Activated naive CD8-positive, alpha-beta T cell treated with anti-CD3 and anti-CD28 coated beads, Interleukin-2, amount 50 U/mL, for 24 hours (primary cell): Measurements from ENCODE around the gene TYMP.
A peak's percentile ranks its signal among the peaks of the same experiment; 100 is the strongest.
"Not testable (repeated sequence)": the region's sequence is repeated elsewhere in the genome, so short reads cannot be mapped to it uniquely, and the experiment has no call there.

Experiments
- ATAC-seq: fragments of 150-1000 bp; cut with Tn5 transposase; one replicate; pipeline ENCODE4 v1.10.0; 2021
- DNase-seq: peaks from one replicate; pipeline ENCODE4 v3.0.0; 2021
- H3K27ac Mint-ChIP-seq: one replicate; pipeline ENCODE4 v1.8.0; 2021; ENCODE audit warnings: mild to moderate bottlenecking, mixed read lengths
- H3K27me3 Mint-ChIP-seq: one replicate; pipeline ENCODE4 v1.8.0; 2021; ENCODE audit warnings: mixed read lengths
- H3K36me3 Mint-ChIP-seq: one replicate; pipeline ENCODE4 v1.8.0; 2021; ENCODE audit warnings: low read depth, mixed read lengths
- H3K4me1 Mint-ChIP-seq: one replicate; pipeline ENCODE4 v1.8.0; 2021; ENCODE audit warnings: mixed read lengths
- H3K4me3 Mint-ChIP-seq: one replicate; pipeline ENCODE4 v1.8.0; 2021; ENCODE audit warnings: mild to moderate bottlenecking, moderate library complexity, mixed read lengths
- H3K9me3 Mint-ChIP-seq: one replicate; pipeline ENCODE4 v1.8.0; 2021; ENCODE audit warnings: mixed read lengths

The TYMP gene

GRCh38 chr22:50535113-50535512, 5.3 kb upstream of the TYMP start:
- peaks cover 55% of the 10 kb centered on the region for H3K4me1 Mint-ChIP-seq
- DNase-seq (no peak), ATAC-seq (no peak)
- no peaks in the 10 kb centered on the region for H3K27me3 Mint-ChIP-seq
- H3K9me3 Mint-ChIP-seq, result no peaks in the 10 kb centered on the region
- no peak overlapping the region for H3K27ac Mint-ChIP-seq
- no peak overlapping the region for H3K4me3 Mint-ChIP-seq
- H3K36me3 Mint-ChIP-seq, result no peaks in the 10 kb centered on the region

GRCh38 chr22:50533856-50534711, 4.3 kb upstream of the TYMP start:
- DNase-seq, ATAC-seq, H3K4me3 Mint-ChIP-seq, H3K36me3 Mint-ChIP-seq, H3K9me3 Mint-ChIP-seq, H3K27me3 Mint-ChIP-seq: not testable (repeated sequence)
- Mint-ChIP-seq H3K27ac (peak overlapping the region; percentile 62), H3K4me1 (peaks cover 46% of the 10 kb centered on the region)

GRCh38 chr22:50532824-50533796, 3.3 kb upstream of the TYMP start:
- H3K27me3 Mint-ChIP-seq, result no peaks in the 10 kb centered on the region
- no peak for ATAC-seq
- H3K4me1 Mint-ChIP-seq, result peaks cover 44% of the 10 kb centered on the region
- H3K27ac Mint-ChIP-seq, result peak overlapping the region; percentile 78
- H3K4me3 Mint-ChIP-seq, result peak overlapping the region; percentile 88
- H3K36me3 Mint-ChIP-seq, result peaks cover 5% of the 10 kb centered on the region
- DNase-seq, result no peak
- H3K9me3 Mint-ChIP-seq, result no peaks in the 10 kb centered on the region

- DNase-seq, result no peak
- no peak for ATAC-seq
- Mint-ChIP-seq H3K27me3 (no peaks in the 10 kb centered on the region), H3K4me3 (peak overlapping the region; percentile 88), H3K36me3 (peaks cover 5% of the 10 kb centered on the region), H3K9me3 (no peaks in the 10 kb centered on the region), H3K4me1 (peaks cover 44% of the 10 kb centered on the region), H3K27ac (peak overlapping the region; percentile 78)
Measured at GRCh38 chr22:50531962-50532674, 2.3 kb upstream of the TYMP start.

- Mint-ChIP-seq H3K27me3 (no peaks in the 10 kb centered on the region), H3K4me1 (peaks cover 45% of the 10 kb centered on the region), H3K36me3 (peaks cover 5% of the 10 kb centered on the region), H3K9me3 (no peaks in the 10 kb centered on the region), H3K27ac (peak overlapping the region; percentile 94), H3K4me3 (peak overlapping the region; percentile 88)
- DNase-seq (peak; percentile 79), ATAC-seq (peak; percentile 44)
Measured at GRCh38 chr22:50531546-50531961, 1.7 kb upstream of the TYMP start.

GRCh38 chr22:50530877-50531545, 1.2 kb upstream of the TYMP start:
- peak overlapping the region; percentile 94 for H3K27ac Mint-ChIP-seq
- no peaks in the 10 kb centered on the region for H3K9me3 Mint-ChIP-seq
- DNase-seq (peak; percentile 89), ATAC-seq (peak; percentile 55)
- H3K4me1 Mint-ChIP-seq, result peaks cover 45% of the 10 kb centered on the region
- H3K27me3 Mint-ChIP-seq, result no peaks in the 10 kb centered on the region
- H3K36me3 Mint-ChIP-seq, result peaks cover 5% of the 10 kb centered on the region
- peak overlapping the region; percentile 88 for H3K4me3 Mint-ChIP-seq

- DNase-seq, result no peak
- Mint-ChIP-seq H3K27ac (peak overlapping the region; percentile 94), H3K9me3 (no peaks in the 10 kb centered on the region), H3K4me1 (peaks cover 45% of the 10 kb centered on the region), H3K4me3 (peak overlapping the region; percentile 88), H3K27me3 (no peaks in the 10 kb centered on the region), H3K36me3 (peaks cover 5% of the 10 kb centered on the region)
- no peak for ATAC-seq
Measured at GRCh38 chr22:50530580-50530876, 716 bp upstream of the TYMP start.

- peak overlapping the region; percentile 79 for H3K4me3 Mint-ChIP-seq
- no peaks in the 10 kb centered on the region for H3K27me3 Mint-ChIP-seq
- peaks cover 44% of the 10 kb centered on the region for H3K4me1 Mint-ChIP-seq
- H3K27ac Mint-ChIP-seq, result no peak overlapping the region
- H3K36me3 Mint-ChIP-seq, result peaks cover 9% of the 10 kb centered on the region
- ATAC-seq (no peak), DNase-seq (no peak)
- H3K9me3 Mint-ChIP-seq, result no peaks in the 10 kb centered on the region
Measured at GRCh38 chr22:50529416-50529896, 356 bp downstream of the TYMP start.

GRCh38 chr22:50528682-50529415, 963 bp downstream of the TYMP start:
- Mint-ChIP-seq H3K4me3 (peak overlapping the region; percentile 79), H3K9me3 (no peaks in the 10 kb centered on the region), H3K4me1 (peaks cover 43% of the 10 kb centered on the region), H3K27ac (peak overlapping the region; percentile 69), H3K27me3 (no peaks in the 10 kb centered on the region), H3K36me3 (peaks cover 12% of the 10 kb centered on the region)
- DNase-seq (no peak), ATAC-seq (no peak)

GRCh38 chr22:50527921-50528681, 1.7 kb downstream of the TYMP start:
- Mint-ChIP-seq H3K4me1 (peaks cover 42% of the 10 kb centered on the region), H3K36me3 (peaks cover 14% of the 10 kb centered on the region), H3K4me3 (peak overlapping the region; percentile 79), H3K27ac (peak overlapping the region; percentile 81), H3K27me3 (no peaks in the 10 kb centered on the region), H3K9me3 (no peaks in the 10 kb centered on the region)
- ATAC-seq (no peak), DNase-seq (no peak)

GRCh38 chr22:50526834-50527801, 2.7 kb downstream of the TYMP start:
- peak overlapping the region; percentile 79 for H3K4me3 Mint-ChIP-seq
- H3K36me3 Mint-ChIP-seq, result peaks cover 14% of the 10 kb centered on the region
- H3K9me3 Mint-ChIP-seq, result no peaks in the 10 kb centered on the region
- H3K4me1 Mint-ChIP-seq, result peaks cover 35% of the 10 kb centered on the region
- H3K27me3 Mint-ChIP-seq, result no peaks in the 10 kb centered on the region
- peak; percentile 68 for DNase-seq
- H3K27ac Mint-ChIP-seq, result peak overlapping the region; percentile 81
- peak; percentile 8 for ATAC-seq
